GM19351 (cell line): Measurements from ENCODE around the gene OXCT2.
A peak's percentile ranks its signal among the peaks of the same experiment; 100 is the strongest.
"Not testable (repeated sequence)": the region's sequence is repeated elsewhere in the genome, so short reads cannot be mapped to it uniquely, and the experiment has no call there.

Experiments used
- ATAC-seq: cut with Tn5 transposase; IDR thresholded peaks from one replicate; pipeline ENCODE4 v1.9.1; 2021; ENCODE audit warnings: mild to moderate bottlenecking, moderate library complexity; ENCODE audit not compliant: unreplicated experiment

The OXCT2 gene

DNA sequence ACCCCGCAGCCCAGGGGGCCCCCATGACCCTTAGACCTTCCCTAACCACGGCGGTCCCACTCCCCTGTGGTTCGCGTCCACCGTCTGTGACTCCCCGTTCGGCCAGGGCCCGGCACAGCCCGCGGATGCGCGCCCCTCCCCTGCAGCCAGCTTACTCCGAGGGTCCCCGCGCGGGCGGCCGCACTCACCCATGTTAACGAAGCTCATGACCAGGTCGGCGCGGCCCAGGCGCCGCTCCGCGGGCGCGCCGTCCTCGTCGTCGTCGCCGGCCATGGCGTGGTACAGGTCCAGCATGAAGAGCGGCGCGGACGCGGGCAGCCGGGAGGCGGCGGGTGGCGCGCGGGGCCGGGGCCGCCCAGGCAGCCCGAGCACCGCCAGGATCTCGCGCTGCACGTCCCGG lies 16.8 kb upstream of the OXCT2 start:
- not testable (repeated sequence) for ATAC-seq

DNA sequence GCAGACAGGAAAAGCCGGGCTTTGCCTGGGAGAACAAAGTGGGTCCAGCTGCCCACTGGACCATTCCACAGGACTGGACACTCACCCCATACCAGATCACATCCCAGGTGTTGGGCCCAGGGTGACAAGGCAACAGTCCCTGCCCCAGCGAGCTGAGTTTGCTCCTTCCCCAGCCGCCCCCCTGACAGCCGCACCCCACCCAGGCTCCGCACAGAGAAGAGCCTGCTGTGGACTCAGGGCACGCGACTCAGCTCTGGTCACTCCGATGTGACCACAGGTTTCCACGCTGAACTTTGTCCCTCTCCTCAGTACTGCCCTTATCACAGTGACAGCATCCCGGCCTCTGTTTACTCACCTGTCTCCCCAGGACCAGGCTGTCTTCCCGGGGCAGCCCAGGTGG lies 16.3 kb upstream of the OXCT2 start:
- ATAC-seq = no peak

DNA sequence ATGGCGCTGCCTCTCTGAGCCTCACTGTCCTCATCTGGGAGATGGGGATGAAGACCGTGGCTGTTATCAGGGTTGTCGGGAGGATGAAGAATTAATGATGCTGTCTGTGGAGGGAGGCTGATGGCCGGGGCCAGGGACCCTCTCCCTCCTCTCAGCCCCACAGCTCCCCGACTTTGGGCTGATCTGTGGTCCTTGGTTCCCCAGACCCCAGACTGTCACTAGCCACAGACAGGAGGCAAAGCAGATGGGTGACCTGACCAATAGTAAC lies 15.9 kb upstream of the OXCT2 start:
- ATAC-seq = not testable (repeated sequence)

DNA sequence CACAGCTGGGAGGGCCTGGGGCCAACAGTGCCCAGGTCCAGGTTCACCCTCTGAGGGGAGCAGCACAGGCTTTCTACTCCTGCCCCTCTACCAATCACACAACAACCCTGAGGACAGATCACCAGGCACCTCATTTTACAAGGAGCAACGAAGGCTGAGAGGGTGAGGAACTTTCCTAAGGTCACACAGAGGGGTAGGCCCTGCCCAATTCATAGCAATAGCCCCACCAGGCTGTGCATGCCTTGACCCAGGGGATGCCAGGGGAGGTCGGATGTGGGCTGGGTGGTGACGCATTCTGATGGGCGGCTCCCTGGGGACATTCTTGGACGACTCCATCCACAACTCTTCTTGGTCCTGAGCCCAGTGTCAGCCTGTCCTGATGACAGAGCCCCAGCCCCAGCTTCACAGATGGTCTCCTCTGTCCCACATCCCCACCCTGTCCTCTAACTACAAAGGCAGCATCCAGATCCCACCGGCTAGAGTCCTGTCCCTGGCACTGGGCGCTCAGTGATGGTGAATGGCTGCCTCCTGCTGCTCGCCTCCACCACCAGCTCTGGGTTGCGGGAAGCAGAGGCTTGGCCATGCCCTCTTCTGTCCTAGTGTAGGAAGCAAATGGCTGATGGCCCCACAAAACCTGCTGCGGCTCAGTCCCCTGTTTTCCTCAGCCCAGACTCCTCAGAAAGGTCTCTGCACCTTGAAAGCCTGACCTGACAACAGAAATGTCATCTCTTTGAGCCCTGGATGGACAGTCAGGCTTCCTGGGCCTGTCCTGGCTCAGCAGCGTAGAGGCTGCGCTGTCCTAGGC lies 15.4 kb upstream of the OXCT2 start:
- ATAC-seq = not testable (repeated sequence)

DNA sequence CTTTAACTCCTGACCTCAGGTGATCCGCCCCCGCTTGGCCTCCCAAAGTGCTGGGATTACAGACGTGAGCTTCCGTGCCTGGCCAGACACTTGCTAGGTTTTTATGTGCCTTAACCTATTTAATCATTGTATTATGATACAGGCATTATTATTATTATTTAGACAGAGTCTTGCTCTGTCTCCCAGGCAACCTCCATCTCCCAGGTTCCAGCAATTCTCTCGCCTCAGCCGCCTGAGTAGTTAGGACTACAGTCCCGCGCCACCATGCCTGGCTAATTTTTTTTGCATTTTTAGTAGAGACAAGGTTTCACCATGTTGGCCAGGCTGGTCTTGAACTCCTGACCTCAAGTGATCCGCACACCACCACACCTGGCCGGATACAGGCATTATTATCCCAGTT lies 11.5 kb upstream of the OXCT2 start:
- not testable (repeated sequence) for ATAC-seq

DNA sequence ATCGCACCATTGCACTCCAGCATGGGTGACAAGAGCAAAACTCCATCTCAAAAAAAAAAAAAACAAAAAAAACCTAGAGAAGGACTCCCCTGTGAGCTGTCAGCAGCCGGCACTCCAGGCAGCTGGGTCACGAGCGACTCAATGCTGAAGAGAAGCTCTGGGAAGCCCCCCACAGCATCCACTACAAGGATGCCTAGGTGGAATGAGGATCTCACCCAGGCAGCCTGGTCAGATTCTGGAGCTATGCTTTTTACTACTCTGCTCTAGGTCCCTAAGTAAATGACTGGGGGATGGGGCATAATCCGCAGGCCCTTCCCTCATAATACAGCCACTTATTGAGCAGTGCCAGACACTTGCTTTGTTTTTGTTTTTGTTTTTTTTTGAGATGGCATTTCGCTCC lies 11.0 kb upstream of the OXCT2 start:
- ATAC-seq = no peak

DNA sequence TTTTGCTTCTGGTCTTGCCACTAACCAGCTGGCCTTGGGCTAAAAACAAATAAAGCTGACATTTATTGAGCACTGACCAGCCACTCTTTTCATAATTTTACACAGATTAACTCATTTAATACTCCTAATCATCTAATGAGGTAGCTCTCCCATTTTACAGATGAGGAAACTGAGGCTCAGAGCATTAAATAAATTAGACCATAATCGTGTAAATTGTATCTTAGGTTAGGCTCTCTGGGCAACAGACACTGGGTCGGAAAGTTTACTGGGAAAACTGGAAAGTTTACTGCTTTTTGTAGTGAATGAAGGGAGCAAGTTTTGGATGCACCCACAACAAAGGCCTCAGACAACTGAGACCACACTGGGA lies 10.2 kb upstream of the OXCT2 start:
- no peak for ATAC-seq

DNA sequence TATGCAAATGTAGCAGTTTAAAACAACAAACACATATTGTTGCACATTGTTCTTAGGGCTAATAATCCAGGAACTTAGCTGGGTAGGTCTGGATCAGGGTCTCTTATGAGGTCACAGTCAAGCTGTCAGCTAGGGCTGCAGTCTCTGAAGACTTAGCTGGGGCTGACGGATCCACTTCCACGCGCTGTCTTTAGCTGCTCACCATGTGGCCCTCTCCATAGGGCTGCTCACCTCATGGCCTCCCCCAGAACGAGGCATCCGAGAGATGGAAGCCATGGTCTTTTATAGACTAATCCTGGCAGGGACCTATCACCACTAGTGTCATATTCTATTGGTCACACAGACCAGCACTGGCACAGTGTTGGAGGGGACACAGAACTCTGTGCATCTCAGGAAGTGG lies 8.7 kb upstream of the OXCT2 start:
- ATAC-seq = no peak

DNA sequence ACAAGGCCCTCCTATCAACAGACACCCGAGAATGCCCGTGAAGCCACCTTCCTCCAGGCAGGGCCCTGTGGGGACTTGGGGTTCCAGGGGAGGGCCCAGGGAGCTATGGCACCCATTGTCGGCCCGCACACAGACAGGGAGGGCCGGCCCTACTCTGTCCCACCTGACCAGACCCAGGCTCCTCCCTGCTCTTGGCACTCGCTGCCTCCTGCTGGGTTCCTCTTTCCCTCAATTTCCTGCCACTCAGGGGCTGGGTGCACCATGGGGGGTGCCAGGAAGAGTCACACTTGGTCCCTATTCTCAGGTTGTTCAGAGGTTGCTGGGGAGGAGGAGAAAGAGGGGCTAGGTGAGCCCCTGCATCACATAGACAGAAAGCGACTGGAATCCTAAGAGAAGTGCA lies 8.0 kb upstream of the OXCT2 start:
- ATAC-seq = no peak

DNA sequence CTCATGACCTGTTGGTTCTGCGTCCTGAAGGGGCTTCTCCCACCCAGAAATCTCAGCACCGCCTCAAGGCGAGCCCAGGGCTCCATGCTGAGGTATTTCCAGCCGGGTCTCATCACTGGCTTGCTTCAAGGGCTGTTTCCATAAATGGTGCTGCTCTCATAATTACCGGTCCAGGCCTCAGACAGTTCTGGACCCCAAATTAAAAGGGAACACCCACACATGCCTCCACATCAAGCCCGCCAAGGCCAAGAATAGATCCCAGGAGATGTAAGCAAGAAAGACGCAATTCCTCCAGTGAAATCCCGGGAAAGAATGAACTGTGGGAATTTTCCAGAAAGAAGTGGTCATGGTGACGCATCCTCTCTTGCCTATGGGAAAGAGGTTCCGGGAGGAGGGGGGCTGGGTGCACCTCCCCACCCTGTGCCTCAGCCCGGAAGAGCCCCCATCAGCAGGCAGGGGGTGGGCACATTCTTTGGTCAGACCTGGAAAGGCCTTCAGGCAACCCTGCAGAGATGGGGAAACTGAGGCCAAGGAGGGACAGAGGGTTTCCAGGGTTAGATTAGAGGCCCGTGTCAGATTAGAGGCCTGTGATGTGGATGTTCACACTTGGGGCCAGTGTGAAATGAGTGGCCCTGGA lies 7.4 kb upstream of the OXCT2 start:
- not testable (repeated sequence) for ATAC-seq

DNA sequence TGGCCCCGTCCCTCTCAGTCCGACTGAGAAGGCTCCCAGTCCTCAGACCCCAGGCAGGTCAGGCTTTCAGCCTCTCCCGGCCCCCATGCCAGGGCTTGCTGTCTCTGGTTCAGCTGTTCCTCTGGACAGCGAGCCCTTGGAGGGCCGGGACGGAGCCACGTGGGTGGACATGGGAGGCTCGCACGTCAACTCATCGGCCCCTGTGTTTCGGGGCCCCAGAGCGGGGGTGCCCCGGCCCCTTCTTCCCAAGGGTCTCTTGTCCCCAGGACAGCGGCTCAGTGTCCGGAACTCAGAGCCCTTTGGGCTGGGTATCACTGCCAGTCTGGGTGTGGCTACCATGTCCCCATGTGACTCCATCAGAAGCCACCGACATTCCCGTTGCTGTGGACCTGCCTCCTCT lies 6.7 kb upstream of the OXCT2 start:
- ATAC-seq = not testable (repeated sequence)

DNA sequence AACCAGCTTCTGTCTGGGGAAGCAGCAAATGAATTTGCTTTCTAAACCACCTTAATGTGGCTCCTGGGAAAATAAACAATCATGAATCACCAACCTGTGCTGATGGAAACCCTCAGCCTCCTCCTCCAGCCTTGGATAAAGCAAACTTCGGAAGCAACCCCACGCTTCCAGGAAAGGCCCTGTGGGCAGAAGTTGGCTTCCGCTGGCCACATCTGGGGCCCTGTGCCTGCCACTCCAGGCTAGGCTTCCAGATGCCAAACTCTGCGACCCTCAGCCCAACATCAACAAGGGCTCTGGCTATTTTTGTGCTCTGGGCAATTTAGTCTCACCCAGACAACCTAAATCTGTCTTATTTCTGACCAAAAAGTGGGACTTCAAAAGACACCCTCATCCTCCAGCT lies 6.2 kb upstream of the OXCT2 start:
- no peak for ATAC-seq

DNA sequence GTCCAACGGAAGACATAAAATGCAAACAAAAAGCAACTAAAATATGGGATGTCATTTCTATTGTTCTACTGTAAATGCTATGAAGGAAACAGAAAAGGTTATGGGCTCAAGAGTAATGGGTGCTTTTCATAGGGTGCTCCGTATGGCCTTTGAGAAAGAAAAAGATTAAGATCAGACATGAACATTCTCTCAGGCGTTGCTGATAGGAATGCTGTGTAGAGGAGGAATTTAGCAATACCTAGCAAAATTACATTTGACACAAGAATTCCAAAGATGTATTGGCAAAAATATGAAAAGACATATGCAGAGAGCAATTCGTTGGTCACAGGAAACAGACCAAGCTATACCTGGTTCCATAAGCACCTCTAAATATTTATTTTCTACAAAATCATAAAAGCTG lies 5.7 kb upstream of the OXCT2 start:
- ATAC-seq = no peak

DNA sequence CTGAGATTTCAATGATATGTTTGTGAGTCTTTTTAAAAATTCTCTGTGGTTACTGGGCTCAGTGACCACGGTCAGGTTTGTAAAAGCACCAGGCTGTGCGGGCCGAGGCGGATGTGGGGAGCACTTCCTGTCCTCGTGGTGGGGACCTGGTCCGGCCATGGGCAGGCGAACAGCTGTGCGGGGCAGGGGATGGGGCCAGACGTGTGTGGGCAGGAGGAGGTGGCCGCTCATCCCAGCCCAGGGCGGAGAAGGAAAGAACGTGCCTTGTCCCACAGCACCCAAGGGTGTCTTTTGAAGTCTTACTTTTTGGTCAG lies 5.2 kb upstream of the OXCT2 start:
- ATAC-seq = peak; percentile 59

DNA sequence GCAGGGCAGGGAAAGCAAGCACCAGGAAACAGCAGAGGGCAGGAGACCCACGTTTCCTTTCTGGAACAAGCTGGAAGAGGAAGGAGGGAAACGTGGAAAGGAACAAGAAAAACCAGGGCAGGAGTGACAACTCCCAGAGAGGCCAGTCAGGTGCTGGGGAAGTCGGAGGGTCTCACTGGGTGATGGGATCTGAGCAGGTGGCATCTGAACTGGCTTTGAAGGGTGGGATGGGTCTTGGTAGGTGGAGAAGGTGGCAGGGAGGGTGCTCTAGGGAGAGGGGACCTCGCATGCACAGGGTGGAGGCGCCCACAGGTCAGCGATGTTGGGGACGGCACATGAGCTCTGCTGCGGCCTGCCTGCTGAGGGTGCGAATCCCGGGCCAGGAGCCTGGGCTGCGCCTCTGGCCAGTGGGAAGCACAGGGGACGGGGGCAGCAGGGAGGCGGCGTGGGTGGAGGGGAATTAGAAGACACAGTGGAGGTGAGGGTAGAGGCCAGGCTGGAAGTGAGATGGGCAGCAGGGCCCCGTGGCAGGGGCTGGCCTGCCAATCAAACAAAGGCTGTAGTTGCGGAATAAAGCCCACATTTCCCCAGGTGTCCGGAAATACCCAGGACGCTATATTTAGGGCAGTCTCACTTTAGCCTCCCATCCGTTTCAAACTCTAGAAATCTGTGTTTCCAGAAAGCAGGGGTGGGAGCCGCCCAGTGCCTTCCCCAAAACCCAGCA lies 4.7 kb upstream of the OXCT2 start:
- peak; percentile 48 for ATAC-seq

DNA sequence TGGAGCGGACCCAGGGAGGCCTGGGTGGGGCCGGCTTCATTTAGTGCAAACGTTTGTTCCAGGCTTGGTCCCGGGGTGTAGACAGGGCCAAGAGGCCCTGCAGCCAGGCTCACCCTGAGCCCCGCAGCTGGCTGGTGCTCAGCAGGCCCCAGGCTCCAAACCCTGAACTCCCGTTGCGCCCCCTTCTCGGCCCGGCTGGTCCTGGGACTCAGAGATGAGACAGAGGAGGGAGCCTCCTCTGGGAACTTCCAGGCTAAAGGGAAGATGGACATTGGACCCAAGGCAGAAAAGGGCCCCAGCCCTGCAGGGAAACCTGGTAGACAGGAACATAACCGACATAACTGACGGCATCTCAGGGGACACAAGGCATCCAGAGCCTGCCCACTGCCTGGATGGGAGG lies 4.0 kb upstream of the OXCT2 start:
- ATAC-seq = not testable (repeated sequence)

DNA sequence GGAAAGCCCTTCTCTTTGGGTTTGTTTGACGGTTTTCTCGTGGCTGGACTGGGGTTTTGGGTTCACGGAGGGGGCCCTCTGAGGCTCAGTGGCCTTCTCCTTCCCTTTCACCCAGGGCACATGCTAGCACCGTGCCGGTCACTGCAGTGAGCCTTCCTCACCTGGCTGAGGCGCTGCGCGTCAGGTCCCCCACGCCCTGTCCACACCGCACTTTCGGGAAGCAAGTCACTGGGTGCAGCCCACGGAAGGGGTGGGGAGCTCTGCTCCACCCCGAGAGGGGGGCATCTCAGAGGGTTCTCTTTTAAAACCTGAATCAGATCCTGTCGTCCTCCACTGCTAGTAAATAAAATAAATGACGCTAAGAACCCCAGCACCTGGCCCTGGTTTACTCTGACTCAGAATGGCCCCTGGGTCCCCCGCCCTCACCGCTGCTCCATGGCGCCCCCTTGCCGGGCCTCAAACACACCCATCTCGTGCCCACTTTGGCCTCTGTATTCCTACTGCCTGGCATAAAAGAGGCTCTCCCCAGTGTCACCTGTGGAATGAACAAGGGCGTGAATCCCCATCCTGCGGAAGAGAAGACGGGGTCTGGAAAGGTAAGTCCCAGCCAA lies 2.3 kb upstream of the OXCT2 start:
- not testable (repeated sequence) for ATAC-seq

DNA sequence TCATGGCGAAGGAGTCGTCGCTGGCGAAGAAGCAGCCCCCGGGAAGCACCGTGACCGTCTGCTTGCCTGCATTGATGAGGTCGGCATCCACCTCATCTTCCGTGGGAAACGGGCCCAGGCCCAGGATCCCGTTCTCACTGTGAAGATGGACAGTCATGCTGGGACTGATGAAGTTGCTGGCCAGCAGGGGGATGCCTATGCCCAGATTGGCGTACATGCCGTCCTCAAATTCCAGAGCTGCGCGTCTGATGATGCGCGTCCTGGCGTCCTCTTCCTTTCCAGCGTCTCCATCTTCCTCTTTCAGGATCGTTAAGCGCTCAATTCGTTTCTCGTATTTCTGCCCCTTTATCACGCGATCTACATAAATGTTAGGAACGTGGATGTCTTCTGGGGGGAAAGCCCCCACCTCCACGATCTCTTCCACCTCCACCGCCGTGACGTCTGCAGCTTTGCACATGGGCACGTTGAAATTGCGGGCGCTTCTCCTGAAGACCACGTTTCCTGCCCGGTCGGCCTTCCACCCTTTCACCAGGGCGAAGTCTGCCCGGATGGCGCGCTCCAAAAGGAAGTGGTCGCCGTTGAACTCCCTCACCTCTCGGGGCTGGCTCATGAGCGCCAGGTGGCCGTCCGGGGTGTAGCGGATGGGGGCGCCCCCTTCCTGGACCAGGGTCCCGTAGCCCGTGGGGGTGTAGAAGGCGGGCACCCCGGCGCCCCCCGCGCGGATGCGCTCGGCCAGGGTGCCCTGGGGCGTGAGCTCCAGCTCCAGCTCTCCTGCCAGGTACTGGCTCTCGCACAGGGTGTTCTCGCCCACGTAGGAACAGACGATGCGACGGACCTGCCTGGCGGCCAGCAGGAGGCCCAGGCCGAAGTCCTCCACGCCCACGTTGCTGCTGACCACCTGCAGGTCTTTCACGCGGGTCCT lies 787 bp downstream of the OXCT2 start:
- ATAC-seq = not testable (repeated sequence)

DNA sequence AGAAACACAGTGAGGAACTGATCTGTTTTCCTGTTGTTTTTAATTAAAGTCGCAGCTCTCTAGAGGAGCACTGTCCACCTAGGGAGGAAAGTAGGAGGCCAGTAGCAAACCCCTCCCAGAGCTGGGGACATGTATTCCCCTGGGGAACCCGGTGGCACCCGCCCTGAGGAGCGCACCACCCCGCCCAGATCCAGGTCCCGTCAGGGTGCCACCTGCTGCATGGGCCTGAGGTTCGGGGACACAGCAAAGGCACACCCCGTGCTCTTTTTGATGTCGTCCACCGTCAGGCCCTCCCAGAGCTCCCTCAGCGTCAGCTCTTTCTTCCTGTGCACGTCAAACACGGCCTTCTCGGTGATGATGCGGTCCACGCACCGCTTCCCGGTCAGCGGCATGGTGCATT lies 1.6 kb downstream of the OXCT2 start:
- not testable (repeated sequence) for ATAC-seq

DNA sequence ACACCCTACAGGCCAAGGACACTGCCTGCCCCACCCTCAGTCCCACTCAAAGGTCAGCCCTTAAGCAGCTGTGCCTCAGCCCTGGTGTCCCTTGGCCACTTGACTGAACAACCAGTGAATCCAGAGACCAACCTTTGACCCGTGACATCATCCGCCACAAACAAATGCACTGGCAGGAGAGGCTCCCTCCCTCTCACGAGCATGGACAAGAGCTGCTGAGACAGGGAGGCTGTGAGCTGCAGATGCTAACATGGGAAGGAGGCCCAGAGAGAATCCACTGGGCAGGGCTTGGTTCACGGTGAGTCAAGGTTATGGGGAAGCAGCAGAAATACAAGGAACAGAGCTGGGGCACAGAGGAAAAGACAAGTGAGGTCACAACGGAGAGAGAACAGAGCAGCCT lies 4.7 kb downstream of the OXCT2 start:
- not testable (repeated sequence) for ATAC-seq

DNA sequence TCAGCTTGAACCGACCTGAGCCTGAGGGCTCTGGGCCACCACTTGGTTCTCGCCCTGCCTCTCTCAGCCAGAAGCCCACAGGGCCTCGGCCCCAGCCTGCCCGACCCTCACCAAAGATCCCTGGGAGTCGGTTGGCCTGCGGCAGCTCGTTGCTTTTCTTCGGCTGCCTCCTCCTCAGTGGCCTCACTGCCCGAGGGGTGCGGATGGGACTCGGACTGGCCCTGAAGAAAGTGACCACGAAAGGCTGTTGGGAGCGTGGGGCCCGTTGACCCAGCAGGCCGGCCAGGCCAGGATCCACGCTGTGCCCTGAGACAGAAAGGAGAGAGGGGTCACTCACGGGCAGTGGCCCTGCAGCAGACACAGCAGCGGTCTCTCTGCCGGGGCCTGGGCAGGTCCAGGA lies 6.6 kb downstream of the OXCT2 start:
- ATAC-seq = not testable (repeated sequence)
